ENCODE measurements around the gene SCAPER. TPM values are rescaled to one million over a fixed set of nuclear protein-coding genes. Genes with fewer than 3 reads are reported as not detected.
A peak's percentile ranks its signal among the peaks of the same experiment; 100 is the strongest.

Gene SCAPER
- total RNA-seq, 1 experiment from 2014 or later: 15.3 TPM

DNA sequence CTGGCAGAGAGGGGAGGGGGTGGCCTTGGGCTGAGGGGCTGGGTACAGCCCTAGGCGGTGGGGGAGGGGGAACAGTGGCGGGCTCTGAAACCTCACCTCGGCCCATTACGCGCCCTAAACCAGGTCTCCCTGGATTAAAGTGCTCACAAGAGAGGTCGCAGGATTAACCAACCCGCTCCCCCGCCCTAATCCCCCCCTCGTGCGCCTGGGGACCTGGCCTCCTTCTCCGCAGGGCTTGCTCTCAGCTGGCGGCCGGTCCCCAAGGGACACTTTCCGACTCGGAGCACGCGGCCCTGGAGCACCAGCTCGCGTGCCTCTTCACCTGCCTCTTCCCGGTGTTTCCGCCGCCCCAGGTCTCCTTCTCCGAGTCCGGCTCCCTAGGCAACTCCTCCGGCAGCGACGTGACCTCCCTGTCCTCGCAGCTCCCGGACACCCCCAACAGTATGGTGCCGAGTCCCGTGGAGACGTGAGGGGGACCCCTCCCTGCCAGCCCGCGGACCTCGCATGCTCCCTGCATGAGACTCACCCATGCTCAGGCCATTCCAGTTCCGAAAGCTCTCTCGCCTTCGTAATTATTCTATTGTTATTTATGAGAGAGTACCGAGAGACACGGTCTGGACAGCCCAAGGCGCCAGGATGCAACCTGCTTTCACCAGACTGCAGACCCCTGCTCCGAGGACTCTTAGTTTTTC lies 563.6 kb downstream of the SCAPER start:
- no peak for TF ChIP-seq SIN3A (IDR thresholded peaks at IDR 0.05; ENCODE audit: borderline replicate concordance, insufficient read depth, low read depth, low read length)
- TF ChIP-seq TCF7L2 (IDR thresholded peaks at IDR 0.05; ENCODE audit: low read depth, low read length): no peak
- TF ChIP-seq, protein P1, sequence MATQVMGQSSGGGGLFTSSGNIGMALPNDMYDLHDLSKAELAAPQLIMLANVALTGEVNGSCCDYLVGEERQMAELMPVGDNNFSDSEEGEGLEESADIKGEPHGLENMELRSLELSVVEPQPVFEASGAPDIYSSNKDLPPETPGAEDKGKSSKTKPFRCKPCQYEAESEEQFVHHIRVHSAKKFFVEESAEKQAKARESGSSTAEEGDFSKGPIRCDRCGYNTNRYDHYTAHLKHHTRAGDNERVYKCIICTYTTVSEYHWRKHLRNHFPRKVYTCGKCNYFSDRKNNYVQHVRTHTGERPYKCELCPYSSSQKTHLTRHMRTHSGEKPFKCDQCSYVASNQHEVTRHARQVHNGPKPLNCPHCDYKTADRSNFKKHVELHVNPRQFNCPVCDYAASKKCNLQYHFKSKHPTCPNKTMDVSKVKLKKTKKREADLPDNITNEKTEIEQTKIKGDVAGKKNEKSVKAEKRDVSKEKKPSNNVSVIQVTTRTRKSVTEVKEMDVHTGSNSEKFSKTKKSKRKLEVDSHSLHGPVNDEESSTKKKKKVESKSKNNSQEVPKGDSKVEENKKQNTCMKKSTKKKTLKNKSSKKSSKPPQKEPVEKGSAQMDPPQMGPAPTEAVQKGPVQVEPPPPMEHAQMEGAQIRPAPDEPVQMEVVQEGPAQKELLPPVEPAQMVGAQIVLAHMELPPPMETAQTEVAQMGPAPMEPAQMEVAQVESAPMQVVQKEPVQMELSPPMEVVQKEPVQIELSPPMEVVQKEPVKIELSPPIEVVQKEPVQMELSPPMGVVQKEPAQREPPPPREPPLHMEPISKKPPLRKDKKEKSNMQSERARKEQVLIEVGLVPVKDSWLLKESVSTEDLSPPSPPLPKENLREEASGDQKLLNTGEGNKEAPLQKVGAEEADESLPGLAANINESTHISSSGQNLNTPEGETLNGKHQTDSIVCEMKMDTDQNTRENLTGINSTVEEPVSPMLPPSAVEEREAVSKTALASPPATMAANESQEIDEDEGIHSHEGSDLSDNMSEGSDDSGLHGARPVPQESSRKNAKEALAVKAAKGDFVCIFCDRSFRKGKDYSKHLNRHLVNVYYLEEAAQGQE (IDR thresholded peaks at IDR 0.05; ENCODE audit: insufficient read depth in 1 of 2, low read depth in 2 of 2, low read length in 1 of 2): no peak
- TF ChIP-seq POLR2AphosphoS5 (IDR thresholded peaks at IDR 0.05; ENCODE audit: low read depth, low read length): no peak
- TF ChIP-seq, protein P2, sequence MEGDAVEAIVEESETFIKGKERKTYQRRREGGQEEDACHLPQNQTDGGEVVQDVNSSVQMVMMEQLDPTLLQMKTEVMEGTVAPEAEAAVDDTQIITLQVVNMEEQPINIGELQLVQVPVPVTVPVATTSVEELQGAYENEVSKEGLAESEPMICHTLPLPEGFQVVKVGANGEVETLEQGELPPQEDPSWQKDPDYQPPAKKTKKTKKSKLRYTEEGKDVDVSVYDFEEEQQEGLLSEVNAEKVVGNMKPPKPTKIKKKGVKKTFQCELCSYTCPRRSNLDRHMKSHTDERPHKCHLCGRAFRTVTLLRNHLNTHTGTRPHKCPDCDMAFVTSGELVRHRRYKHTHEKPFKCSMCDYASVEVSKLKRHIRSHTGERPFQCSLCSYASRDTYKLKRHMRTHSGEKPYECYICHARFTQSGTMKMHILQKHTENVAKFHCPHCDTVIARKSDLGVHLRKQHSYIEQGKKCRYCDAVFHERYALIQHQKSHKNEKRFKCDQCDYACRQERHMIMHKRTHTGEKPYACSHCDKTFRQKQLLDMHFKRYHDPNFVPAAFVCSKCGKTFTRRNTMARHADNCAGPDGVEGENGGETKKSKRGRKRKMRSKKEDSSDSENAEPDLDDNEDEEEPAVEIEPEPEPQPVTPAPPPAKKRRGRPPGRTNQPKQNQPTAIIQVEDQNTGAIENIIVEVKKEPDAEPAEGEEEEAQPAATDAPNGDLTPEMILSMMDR (IDR thresholded peaks at IDR 0.05): no peak
- in situ Hi-C loops (cut with HindIII; ENCODE audit: low pct_unique_long_range_greater_than_20kb, low sequenced_read_pairs) (no loop called here), intact Hi-C loops (cut with micrococcal nuclease; ENCODE audit: unreplicated experiment) (no loop called here)
- Histone ChIP-seq H3K27me3 (ENCODE audit: control insufficient read depth, insufficient read depth, low read length) (peaks cover 16% of the 10 kb centered on the region), H3K4me3 (ENCODE audit: low read depth in 2 of 2, low read length in 2 of 2) (peak overlapping the region; percentile 42 to 52), H3K4me1 (ENCODE audit: control insufficient read depth, insufficient read depth, low read length) (peaks cover 3% of the 10 kb centered on the region; the same call in 1 of the 2 replicates), H3K27ac (ENCODE audit: low read length) (no peak overlapping the region), H3K9me3 (ENCODE audit: control insufficient read depth, insufficient read depth, low read depth, low read length) (no peaks in the 10 kb centered on the region), H3K36me3 (ENCODE audit: control insufficient read depth, insufficient read depth, low read length) (peaks cover 3% of the 10 kb centered on the region; the same call in 1 of the 2 replicates)
- CTCF ChIA-PET: interaction anchor here (0.6 to 0.7 kb wide), 2 partner anchors 187 to 192 kb away, joined by 3 to 6 read pairs; no protein-coding TSS in a partner anchor
- ATAC-seq: peak; percentile 9
- DNase-seq (ENCODE audit: low read depth, low spot score): no peak
- POLR2A ChIA-PET: interaction anchor here (0.6 kb wide), 1 partner anchor 81 kb away, joined by 3 read pairs; no protein-coding TSS in a partner anchor
- no TSS peak for BruUV-seq (replicated peaks)

DNA sequence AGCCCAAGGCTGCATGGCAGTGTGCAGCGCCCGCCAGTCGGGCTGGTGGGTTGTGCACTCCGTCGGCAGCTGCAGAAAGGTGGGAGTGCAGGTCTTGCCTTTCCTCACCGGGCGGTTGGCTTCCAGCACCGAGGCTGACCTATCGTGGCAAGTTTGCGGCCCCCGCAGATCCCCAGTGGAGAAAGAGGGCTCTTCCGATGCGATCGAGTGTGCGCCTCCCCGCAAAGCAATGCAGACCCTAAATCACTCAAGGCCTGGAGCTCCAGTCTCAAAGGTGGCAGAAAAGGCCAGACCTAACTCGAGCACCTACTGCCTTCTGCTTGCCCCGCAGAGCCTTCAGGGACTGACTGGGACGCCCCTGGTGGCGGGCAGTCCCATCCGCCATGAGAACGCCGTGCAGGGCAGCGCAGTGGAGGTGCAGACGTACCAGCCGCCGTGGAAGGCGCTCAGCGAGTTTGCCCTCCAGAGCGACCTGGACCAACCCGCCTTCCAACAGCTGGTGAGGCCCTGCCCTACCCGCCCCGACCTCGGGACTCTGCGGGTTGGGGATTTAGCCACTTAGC lies 564.3 kb downstream of the SCAPER start:
- TF ChIP-seq SIN3A (IDR thresholded peaks at IDR 0.05; ENCODE audit: borderline replicate concordance, insufficient read depth, low read depth, low read length): no peak
- TF ChIP-seq, protein P2 (IDR thresholded peaks at IDR 0.05): peak; percentile 52; the same call in 1 of the 2 replicates
- Histone ChIP-seq H3K9me3 (ENCODE audit: control insufficient read depth, insufficient read depth, low read depth, low read length) (no peaks in the 10 kb centered on the region), H3K27ac (ENCODE audit: low read length) (no peak overlapping the region), H3K4me3 (ENCODE audit: low read depth in 2 of 2, low read length in 2 of 2) (peak overlapping the region; percentile 42 to 52), H3K27me3 (ENCODE audit: control insufficient read depth, insufficient read depth, low read length) (peaks cover 16% of the 10 kb centered on the region), H3K4me1 (ENCODE audit: control insufficient read depth, insufficient read depth, low read length) (peaks cover 3% of the 10 kb centered on the region; the same call in 1 of the 2 replicates), H3K36me3 (ENCODE audit: control insufficient read depth, insufficient read depth, low read length) (peaks cover 3% of the 10 kb centered on the region; the same call in 1 of the 2 replicates)
- CTCF ChIA-PET: interaction anchor here (0.8 kb wide), 1 partner anchor 11 kb away, joined by 4 read pairs; no protein-coding TSS in a partner anchor
- POLR2A ChIA-PET: interaction anchor here (0.6 kb wide), 1 partner anchor 81 kb away, joined by 3 read pairs; no protein-coding TSS in a partner anchor
- DNase-seq (ENCODE audit: low read depth, low spot score) (no peak), ATAC-seq (peak; percentile 83)
- BruUV-seq (replicated peaks): no TSS peak
- in situ Hi-C loops (cut with HindIII; ENCODE audit: low pct_unique_long_range_greater_than_20kb, low sequenced_read_pairs) (no loop called here), intact Hi-C loops (cut with micrococcal nuclease; ENCODE audit: unreplicated experiment) (no loop called here)
